Endothelial cell of umbilical vein (primary cell): Measurements from ENCODE around the gene FBXW9. TPM values are rescaled to one million over a fixed set of nuclear protein-coding genes. Genes with fewer than 3 reads are reported as not detected.

Source experiments
- BruUV-seq: library from RNA; stranded (reverse); fragments of 400-500 nt; replicated peaks from 2 replicates; lab custom pipeline; 2021; lab: Mats Ljungman, UMichigan
- CTCF ChIA-PET: fragments of 300-600, 350-600 bp; sonication (Branson Sonifier 250); formaldehyde crosslinking; loops from one replicate; lab custom pipeline; 2021; ENCODE audit warnings: antibody characterized with exemption, inconsistent platforms; lab: Charles Lee
- POLR2A ChIA-PET: fragments of 300-600, 350-600 bp; sonication (Branson Sonifier 250); formaldehyde crosslinking; loops from one replicate; lab custom pipeline; 2021; ENCODE audit warnings: antibody characterized with exemption, inconsistent platforms; lab: Charles Lee
- DNase-seq: peaks from one replicate; pipeline ENCODE4 v3.0.0-alpha.2; 2011; ENCODE audit warnings: low read depth, low spot score
- FAIRE-seq: peaks from 2 replicates; lab custom pipeline; 2011; peaks lifted over from hg19 to GRCh38; lab: Jason Lieb, UNC
- H2AFZ ChIP-seq: 2 replicates; pipeline ENCODE4 v1.6.0; 2012; ENCODE audit warnings: low read depth, low read length, control low read depth, inconsistent platforms
- H3K27ac ChIP-seq: 2 replicates; pipeline ENCODE4 v1.5.1; 2011; ENCODE audit warnings: low read depth, mild to moderate bottlenecking, control low read depth, low read length, moderate library complexity; ENCODE audit not compliant: insufficient read depth
- H3K27me3 ChIP-seq, 2 experiments: 2 replicates each; pipeline versions ENCODE4 v1.6.0 to v1.6.1; 2011; ENCODE audit warnings: low read length in 2 of 2, mixed read lengths in 1 of 2; ENCODE audit not compliant: control insufficient read depth in 2 of 2, insufficient read depth in 2 of 2
- H3K36me3 ChIP-seq, 2 experiments: 2 replicates in 1 of 2; 3 replicates in 1 of 2; pipeline ENCODE4 v1.5.1; 2011; ENCODE audit warnings: low read length in 2 of 2, mild to moderate bottlenecking in 1 of 2, moderate library complexity in 1 of 2; ENCODE audit not compliant: control insufficient read depth in 2 of 2, insufficient read depth in 2 of 2; ENCODE audit errors: extremely low read depth in 1 of 2
- H3K4me1 ChIP-seq: 3 replicates; pipeline ENCODE4 v1.5.1; 2011; ENCODE audit warnings: mild to moderate bottlenecking, low read length; ENCODE audit not compliant: control insufficient read depth, insufficient read depth; ENCODE audit errors: extremely low read depth
- H3K4me2 ChIP-seq: 2 replicates; pipeline ENCODE4 v1.6.1; 2011; ENCODE audit warnings: low read length, control low read depth, mixed read lengths; ENCODE audit not compliant: insufficient read depth
- H3K4me3 ChIP-seq, 3 experiments: fragments of 200-600 bp in 1 of 3; sonication (generic), shearing (Covaris generic) in 1 of 3; replicated peaks in 1 of 3; 2 replicates each; pipeline ENCODE4 v1.5.1; 2011 to 2016; ENCODE audit warnings: control low read depth in 3 of 3, low read length in 3 of 3, mild to moderate bottlenecking in 2 of 3, inconsistent platforms in 1 of 3, low read depth in 1 of 3, moderate library complexity in 1 of 3; ENCODE audit not compliant: insufficient read depth in 1 of 3
- H3K79me2 ChIP-seq: 2 replicates; pipeline ENCODE4 v1.6.0; 2012; ENCODE audit warnings: low read length, inconsistent platforms; ENCODE audit not compliant: control insufficient read depth, insufficient read depth
- H3K9ac ChIP-seq: replicated peaks from 2 replicates; pipeline ENCODE3; 2011; ENCODE audit warnings: low read length, control low read depth; ENCODE audit not compliant: insufficient read depth; ENCODE audit errors: extremely low read depth
- H3K9me1 ChIP-seq: replicated peaks from 3 replicates; pipeline ENCODE4 v1.6.0; 2011; ENCODE audit warnings: mild to moderate bottlenecking, low read length; ENCODE audit not compliant: control insufficient read depth, insufficient read depth; ENCODE audit errors: extremely low read depth
- H3K9me3 ChIP-seq: replicated peaks from 2 replicates; pipeline ENCODE4 v1.5.1; 2012; ENCODE audit warnings: low read length, inconsistent platforms; ENCODE audit not compliant: control insufficient read depth, insufficient read depth
- H4K20me1 ChIP-seq: replicated peaks from 2 replicates; pipeline ENCODE3; 2011; ENCODE audit warnings: mild to moderate bottlenecking, low read length; ENCODE audit not compliant: control insufficient read depth, insufficient read depth; ENCODE audit errors: extremely low read depth
- EZH2 ChIP-seq: IDR thresholded peaks from 2 replicates; pipeline ENCODE4 v1.6.1; 2012; ENCODE audit warnings: borderline replicate concordance, low read depth, mild to moderate bottlenecking, moderate library complexity, low read length, inconsistent platforms; ENCODE audit not compliant: severe bottlenecking
- FOS ChIP-seq: IDR thresholded peaks from 2 replicates; pipeline ENCODE4 v1.6.1; 2011; ENCODE audit warnings: mild to moderate bottlenecking, low read length, moderate library complexity, borderline replicate concordance; ENCODE audit not compliant: insufficient read depth
- GATA2 ChIP-seq: IDR thresholded peaks from 2 replicates; pipeline ENCODE4 v1.7.0; 2011; ENCODE audit warnings: low read depth, mild to moderate bottlenecking, moderate library complexity, mixed read lengths, low read length; ENCODE audit not compliant: insufficient read length, insufficient read depth
- JUN ChIP-seq: IDR thresholded peaks from 2 replicates; pipeline ENCODE4 v1.6.1; 2011; ENCODE audit warnings: borderline replicate concordance, low read depth; ENCODE audit not compliant: insufficient read length, insufficient read depth
- MYC ChIP-seq: IDR thresholded peaks from one replicate; pipeline ENCODE4 v1.6.1; 2011; ENCODE audit warnings: mild to moderate bottlenecking, low read depth, low read length
- POLR2A ChIP-seq: IDR thresholded peaks from 2 replicates; pipeline ENCODE4 v1.6.1; 2012; ENCODE audit warnings: low read depth, mild to moderate bottlenecking, control low read depth, low read length
- POLR2AphosphoS5 ChIP-seq: IDR thresholded peaks from 2 replicates; pipeline ENCODE4 v1.6.1; 2012; ENCODE audit warnings: low read depth, mild to moderate bottlenecking, control low read depth, low read length, moderate library complexity; ENCODE audit not compliant: insufficient read depth
- dilution Hi-C: fragments of 300-500 bp; cut with MboI; formaldehyde crosslinking; loops from one replicate; pipeline ENCODE4 v1.15.0; 2019; ENCODE audit warnings: low sequenced_read_pairs; ENCODE audit not compliant: extremely low pct_ligation_motif_present
- intact Hi-C: fragments of 100-400 bp; cut with micrococcal nuclease; formaldehyde crosslinking; loops from one replicate; pipeline ENCODE4 v1.10.0; 2022
- polyA plus RNA-seq, 4 experiments: library from polyadenylated mRNA; depleted of rRNA in 3 of 4; stranded (reverse) in 3 of 4; unstranded in 1 of 4; fragments of >200 nt; gene quantifications; 2 replicates each; pipeline versions ENCODE4 v1.2.1 to v1.2.3, GENCODE V29; 2011 to 2012; ENCODE audit warnings: missing spikeins in 1 of 4
- total RNA-seq: library from RNA; stranded (reverse); gene quantifications from 2 replicates; pipeline ENCODE4 v1.2.3, GENCODE V29; 2021
- TF ChIP-seq, protein P1 (sequence below), 2 donors: IDR thresholded peaks; 1 replicate in 1 of 2; 2 replicates in 1 of 2; pipeline ENCODE4 v1.5.1; 2011; ENCODE audit warnings: low read length in 2 of 2, mild to moderate bottlenecking in 2 of 2, moderate library complexity in 2 of 2, control low read depth in 1 of 2, inconsistent platforms in 1 of 2, low read depth in 1 of 2; ENCODE audit not compliant: insufficient read depth in 1 of 2; ENCODE audit errors: extremely low read depth in 1 of 2
- TF ChIP-seq, protein P2 (sequence below): IDR thresholded peaks from 2 replicates; pipeline ENCODE4 v1.6.1; 2011; ENCODE audit not compliant: insufficient read depth, insufficient read length

The FBXW9 gene
- total and polyA plus RNA-seq, 2 donors (not counting 3 experiments of a cell fraction or from before 2014, with no cell fraction given) = 12.4 to 19.3 TPM

DNA sequence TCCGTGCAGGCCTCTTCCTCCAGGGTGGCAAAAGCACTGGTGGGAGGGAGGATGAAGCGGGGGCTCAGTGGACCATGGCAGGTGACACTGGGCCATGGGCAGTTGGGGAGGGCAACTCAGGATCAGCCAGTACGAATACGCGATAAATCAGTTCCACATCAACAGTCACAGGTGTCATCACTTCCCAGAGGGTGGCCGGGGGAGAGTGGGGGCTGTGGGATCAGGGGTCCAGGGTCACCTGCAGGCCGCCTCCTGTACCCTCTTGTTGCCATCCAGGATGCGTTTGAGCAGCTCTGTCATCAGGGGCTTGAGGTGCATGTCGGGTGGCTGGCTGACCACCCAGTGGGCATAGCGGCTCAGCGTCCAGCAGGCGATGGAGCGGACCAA, 9.9 kb upstream of the FBXW9 start:
- H3K9ac ChIP-seq = no peak overlapping the region
- dilution Hi-C loops = no loop called here

GRCh38 chr19:12705654-12706331, 9.4 kb upstream of the FBXW9 start:
- no peak overlapping the region for H3K4me3 ChIP-seq
- no peak overlapping the region for H3K4me2 ChIP-seq
- no peaks in the 10 kb centered on the region for H3K79me2 ChIP-seq
- intact Hi-C loops (no loop called here), dilution Hi-C loops (no loop called here)
- DNase-seq = no peak
- peaks cover 24 to 58% of the 10 kb centered on the region in 2 experiments for H3K36me3 ChIP-seq
- H3K27me3 ChIP-seq = no peaks in the 10 kb centered on the region
- H3K27ac ChIP-seq = no peak overlapping the region
- no peak overlapping the region for H2AFZ ChIP-seq
- H3K9me1 ChIP-seq = no peaks in the 10 kb centered on the region
- H3K4me1 ChIP-seq = no peaks in the 10 kb centered on the region
- H3K9ac ChIP-seq = no peak overlapping the region
- H3K9me3 ChIP-seq = no peaks in the 10 kb centered on the region
- CTCF ChIA-PET = interaction anchor here (1.6 kb wide), 1 partner anchor 17 kb away, joined by 4 read pairs; no protein-coding TSS in a partner anchor
- POLR2A ChIA-PET = no interaction called here
- no TSS peak for BruUV-seq
- no peaks in the 10 kb centered on the region for H4K20me1 ChIP-seq
- TF ChIP-seq, protein P1, sequence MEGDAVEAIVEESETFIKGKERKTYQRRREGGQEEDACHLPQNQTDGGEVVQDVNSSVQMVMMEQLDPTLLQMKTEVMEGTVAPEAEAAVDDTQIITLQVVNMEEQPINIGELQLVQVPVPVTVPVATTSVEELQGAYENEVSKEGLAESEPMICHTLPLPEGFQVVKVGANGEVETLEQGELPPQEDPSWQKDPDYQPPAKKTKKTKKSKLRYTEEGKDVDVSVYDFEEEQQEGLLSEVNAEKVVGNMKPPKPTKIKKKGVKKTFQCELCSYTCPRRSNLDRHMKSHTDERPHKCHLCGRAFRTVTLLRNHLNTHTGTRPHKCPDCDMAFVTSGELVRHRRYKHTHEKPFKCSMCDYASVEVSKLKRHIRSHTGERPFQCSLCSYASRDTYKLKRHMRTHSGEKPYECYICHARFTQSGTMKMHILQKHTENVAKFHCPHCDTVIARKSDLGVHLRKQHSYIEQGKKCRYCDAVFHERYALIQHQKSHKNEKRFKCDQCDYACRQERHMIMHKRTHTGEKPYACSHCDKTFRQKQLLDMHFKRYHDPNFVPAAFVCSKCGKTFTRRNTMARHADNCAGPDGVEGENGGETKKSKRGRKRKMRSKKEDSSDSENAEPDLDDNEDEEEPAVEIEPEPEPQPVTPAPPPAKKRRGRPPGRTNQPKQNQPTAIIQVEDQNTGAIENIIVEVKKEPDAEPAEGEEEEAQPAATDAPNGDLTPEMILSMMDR (IDR thresholded peaks at IDR 0.05; ENCODE audit: extremely low read depth in 1 of 2, insufficient read depth in 1 of 2, low read depth in 1 of 2, low read length in 2 of 2) = no peak
- TF ChIP-seq FOS (no peak), JUN (no peak), GATA2 (no peak), POLR2AphosphoS5 (no peak), POLR2A (no peak)
- no peak for FAIRE-seq

More for the DNA sequence above, 9.9 kb upstream of the FBXW9 start:
- ChIA-PET POLR2A (no interaction called here), CTCF (no interaction called here)
- H3K4me1 ChIP-seq = no peaks in the 10 kb centered on the region
- no peaks in the 10 kb centered on the region for H3K27me3 ChIP-seq
- no peaks in the 10 kb centered on the region for H3K9me3 ChIP-seq
- no peaks in the 10 kb centered on the region for H3K9me1 ChIP-seq
- DNase-seq (no peak), FAIRE-seq (no peak)
- no peak overlapping the region for H2AFZ ChIP-seq
- H3K36me3 ChIP-seq = peaks cover 26 to 56% of the 10 kb centered on the region in 2 experiments
- BruUV-seq = no TSS peak
- peaks cover under 1% of the 10 kb centered on the region for H3K79me2 ChIP-seq
- TF ChIP-seq, protein P2, sequence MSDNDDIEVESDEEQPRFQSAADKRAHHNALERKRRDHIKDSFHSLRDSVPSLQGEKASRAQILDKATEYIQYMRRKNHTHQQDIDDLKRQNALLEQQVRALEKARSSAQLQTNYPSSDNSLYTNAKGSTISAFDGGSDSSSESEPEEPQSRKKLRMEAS = no peak
- TF ChIP-seq POLR2AphosphoS5 (no peak), JUN (no peak), EZH2 (no peak), GATA2 (no peak), MYC (no peak)
- no peak overlapping the region for H3K4me2 ChIP-seq
- H3K4me3 ChIP-seq = no peak overlapping the region
- intact Hi-C loops = no loop called here
- no peak overlapping the region for H3K27ac ChIP-seq
- no peaks in the 10 kb centered on the region for H4K20me1 ChIP-seq
